Hematopoietic multipotent progenitor cell treated with erythropoietin and hydrocortisone succinate and interleukin-3 and kit ligand, for 17 days (in vitro differentiated cells): ENCODE data around the gene ZNF277.

ENCODE experiments used
- DNase-seq: peaks from one replicate; pipeline ENCODE4 v3.0.0-alpha.2; 2015; ENCODE audit warnings: low spot score

Gene ZNF277

DNA sequence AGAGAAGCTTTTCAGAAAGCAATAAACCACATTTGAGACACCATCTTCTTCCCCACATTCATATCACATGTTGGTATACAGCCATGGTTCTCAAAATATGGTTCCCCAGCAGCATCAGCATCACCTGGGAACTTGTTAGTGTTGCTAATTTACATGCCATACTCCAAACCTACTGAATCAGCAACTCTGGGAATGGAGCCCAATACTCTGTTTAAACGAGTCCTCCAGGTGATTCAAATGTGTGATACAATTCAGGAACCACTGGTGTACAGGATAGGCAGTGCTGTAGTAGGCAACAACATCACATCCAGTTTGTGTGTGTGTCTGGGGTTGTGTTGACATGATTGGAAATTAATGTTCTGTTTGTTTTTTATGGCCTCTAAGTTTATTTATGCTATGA is 47.7 kb downstream of the ZNF277 start:
- no peak for DNase-seq

GRCh38 chr7:112254709-112255387 is 48.4 kb downstream of the ZNF277 start:
- no peak for DNase-seq

DNA sequence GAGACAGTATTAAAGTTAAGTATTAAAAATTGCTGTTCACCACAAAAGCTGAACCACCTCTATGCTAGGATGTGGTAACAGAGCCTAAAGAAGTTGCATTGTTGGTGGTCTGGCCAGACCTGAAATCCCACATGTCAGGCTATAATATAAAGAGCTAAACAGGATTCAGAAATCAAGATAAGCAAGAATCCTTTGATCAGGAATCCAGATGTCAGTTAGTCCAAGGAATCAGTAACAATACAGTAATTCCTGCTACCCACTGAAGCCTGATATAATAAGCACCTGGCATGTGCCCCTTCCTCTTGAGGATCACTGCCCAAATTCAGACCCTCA is 48.9 kb downstream of the ZNF277 start:
- DNase-seq = no peak

DNA sequence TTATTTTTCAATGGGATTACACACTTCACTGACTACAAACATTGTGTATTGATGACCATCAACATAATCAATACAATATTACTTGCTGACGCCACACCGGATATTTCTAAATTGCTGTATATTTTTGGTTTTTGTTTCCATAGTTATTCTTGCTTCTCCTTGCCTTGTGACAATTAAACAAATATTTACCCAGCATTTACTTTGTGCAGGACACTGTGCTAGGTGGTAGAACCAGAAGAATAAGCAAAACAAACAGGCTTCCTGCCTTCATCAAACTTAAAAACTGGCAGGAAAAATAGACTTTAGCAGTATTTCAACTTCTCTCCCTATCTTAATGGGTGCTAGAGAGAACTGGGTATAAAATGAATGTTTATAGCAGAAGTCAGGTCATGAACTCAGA is 50.6 kb downstream of the ZNF277 start:
- no peak for DNase-seq

DNA sequence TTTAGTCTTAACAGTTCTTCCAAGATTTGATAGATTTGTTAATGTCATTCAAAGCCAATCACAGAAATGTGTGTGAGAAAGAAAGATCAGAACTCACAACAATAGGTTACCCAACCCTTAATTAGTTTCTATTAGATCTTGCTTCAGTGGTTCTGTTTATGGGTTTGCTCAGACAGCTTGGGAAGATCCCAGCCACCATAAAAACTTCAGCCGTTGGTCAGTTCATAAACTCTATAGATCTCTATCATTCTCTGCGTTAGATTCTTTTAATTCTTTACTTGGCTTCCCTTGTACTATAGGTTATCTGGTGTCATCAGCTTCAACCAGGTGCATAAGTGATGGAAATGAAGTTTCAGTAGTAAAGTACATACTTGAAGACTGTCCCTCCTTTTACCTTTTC is 54.4 kb downstream of the ZNF277 start:
- DNase-seq = no peak

- DNase-seq = no peak
Observed at GRCh38 chr7:112262036-112262435, 55.5 kb downstream of the ZNF277 start.

- no peak for DNase-seq
Observed at GRCh38 chr7:112262855-112263487, 56.5 kb downstream of the ZNF277 start.

GRCh38 chr7:112263519-112263918 is 57.0 kb downstream of the ZNF277 start:
- no peak for DNase-seq

GRCh38 chr7:112266141-112266540 is 59.6 kb downstream of the ZNF277 start:
- DNase-seq = no peak

DNA sequence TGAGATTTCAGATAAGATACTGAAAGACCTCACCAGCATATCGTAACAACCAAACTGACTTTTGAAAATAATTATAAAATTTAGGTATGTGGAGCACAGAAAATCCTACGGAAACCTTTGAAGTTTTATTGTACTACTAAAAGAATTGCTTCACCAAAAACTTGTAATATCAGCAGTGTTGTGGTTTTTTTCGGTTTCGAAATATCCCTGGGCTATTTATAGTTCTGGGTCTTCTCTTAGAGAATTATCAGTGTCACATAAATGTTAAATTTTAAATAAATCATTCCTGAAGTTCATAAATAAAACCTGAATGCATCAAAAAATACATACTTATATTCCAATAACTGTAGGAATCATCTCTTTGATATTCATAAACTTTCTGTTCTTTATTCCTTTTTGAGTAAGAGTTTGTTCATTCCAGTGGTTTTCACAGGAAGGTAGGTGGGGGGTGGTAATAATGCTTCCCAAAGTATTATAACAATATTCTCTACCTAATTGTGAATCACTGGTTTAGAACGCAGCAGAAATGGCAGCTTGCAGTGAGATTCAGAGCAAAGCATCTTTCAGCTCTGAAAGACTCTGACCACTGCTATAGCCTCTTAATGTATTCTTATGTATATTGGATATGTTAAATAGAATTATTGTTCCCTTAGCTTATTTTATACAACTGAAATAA is 60.2 kb downstream of the ZNF277 start:
- no peak for DNase-seq

DNA sequence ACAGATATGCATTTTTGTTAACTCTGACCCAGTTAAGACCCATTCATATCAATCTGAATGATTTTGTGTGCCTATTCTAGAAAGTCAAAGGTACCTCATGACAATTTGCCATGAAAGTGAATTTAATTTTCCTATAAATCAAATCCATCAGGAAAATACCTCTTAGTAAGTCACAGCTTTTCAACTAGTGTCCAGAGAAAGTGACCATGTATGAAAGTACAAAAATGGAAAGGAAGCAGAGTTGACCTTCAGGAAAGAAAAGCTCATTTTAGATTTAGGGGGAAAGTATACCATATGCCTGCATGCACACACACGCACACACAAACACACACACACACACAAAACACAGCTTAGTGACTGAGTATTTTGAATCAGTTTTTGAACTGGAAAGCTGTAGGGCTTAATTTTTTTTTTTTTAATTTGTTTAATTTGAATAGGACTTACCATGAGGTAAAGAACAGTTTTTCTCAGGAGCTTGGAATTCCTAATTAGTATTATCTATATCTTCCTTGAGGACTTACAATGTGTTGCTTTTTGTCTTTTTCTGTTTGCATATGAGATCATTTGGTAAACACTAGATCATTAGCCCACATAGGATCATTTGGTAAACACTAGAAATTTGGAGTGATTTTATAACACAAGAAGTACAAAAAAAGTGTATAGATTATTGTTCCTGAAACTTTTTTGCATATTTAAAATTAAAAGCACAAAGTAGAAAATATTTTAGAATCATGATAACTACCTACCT is 61.6 kb downstream of the ZNF277 start:
- no peak for DNase-seq

GRCh38 chr7:112271162-112271561 is 64.7 kb downstream of the ZNF277 start:
- no peak for DNase-seq

GRCh38 chr7:112272921-112273561 is 66.5 kb downstream of the ZNF277 start:
- no peak for DNase-seq

GRCh38 chr7:112279042-112279441 is 72.5 kb downstream of the ZNF277 start:
- DNase-seq = no peak

GRCh38 chr7:112280267-112280666 is 73.8 kb downstream of the ZNF277 start:
- no peak for DNase-seq

DNA sequence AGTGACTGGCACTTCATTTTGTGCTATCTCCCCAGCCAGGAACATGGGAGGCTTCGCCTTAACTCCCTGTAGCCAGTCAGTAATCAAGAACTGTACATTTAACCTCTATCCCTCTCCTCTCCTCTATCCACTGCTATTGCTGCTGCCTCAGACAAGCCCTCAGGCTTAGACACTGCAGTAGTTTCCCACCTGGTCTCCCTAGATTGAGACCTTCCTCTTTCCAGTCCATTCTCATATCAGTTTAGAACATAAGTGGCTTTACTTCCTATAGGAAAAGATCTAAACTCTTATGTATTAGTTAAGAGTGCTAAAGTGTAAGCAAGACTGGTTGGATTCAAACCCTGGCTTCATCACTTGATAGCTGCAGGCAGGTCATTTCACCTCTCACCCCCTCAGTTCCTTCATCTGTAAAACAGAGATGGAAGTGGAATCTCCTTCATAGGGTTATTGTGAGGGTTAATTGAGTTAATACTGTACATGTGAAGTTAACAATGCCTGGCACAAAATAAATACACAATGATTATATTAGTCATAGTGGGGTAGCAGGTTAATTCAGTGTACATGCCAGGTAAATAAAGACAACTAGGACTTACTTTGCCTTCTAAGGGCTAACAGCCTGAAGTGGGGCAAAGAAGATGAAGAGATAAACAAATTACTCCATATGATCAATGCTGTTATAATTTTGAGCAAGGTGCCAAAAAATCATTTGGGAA is 76.1 kb downstream of the ZNF277 start:
- DNase-seq = no peak

GRCh38 chr7:112283382-112283910 is 77.0 kb downstream of the ZNF277 start:
- DNase-seq = no peak

GRCh38 chr7:112286250-112287086 is 80.0 kb downstream of the ZNF277 start:
- no peak for DNase-seq

DNA sequence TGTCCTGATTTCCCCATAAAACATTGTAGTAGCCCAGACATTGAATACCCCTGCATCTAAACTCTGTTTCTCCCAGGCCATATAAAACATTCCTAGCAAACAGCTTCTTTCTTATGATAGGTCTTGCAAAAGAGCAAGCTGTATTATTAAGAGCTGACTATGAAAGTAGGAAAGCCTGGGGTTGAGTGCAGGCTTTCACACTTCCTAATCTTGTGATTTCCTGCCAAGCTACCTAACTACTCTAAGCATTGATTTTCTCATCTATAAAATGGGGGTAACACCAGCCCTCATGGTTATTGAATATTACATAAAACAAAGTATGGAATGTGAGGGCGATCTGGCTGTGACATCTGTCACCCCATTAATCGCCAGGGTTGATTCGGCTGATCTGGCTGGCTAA is 81.8 kb downstream of the ZNF277 start:
- DNase-seq = no peak

- no peak for DNase-seq
Observed at GRCh38 chr7:112290065-112290464, 83.6 kb downstream of the ZNF277 start.

DNA sequence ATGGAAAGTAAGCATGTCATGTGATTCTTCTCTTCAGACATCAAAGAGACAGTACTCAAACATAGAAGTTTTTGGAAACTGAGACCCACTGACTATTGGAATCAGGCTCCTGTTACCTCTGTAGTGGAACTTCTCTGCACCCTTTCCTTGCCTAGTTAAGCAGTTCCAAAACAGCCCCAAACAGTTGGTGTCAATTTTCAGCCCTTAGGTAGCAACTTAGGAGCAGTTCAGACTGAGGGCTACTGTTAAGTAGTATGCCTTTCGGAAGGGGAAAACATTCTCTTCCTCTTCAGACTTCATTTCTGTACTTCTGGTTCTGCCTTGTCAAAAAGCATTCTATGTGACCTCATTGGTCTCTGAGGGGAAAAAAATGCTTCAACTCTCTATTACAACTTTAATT is 85.7 kb downstream of the ZNF277 start:
- DNase-seq = no peak
